Measurements from ENCODE around the gene INTS7. TPM values are rescaled to one million over a fixed set of nuclear protein-coding genes. Genes with fewer than 3 reads are reported as not detected.
"Not testable (repeated sequence)": the region's sequence is repeated elsewhere in the genome, so short reads cannot be mapped to it uniquely, and the experiment has no call there.

The INTS7 gene
- polyA plus RNA-seq, 4 donors = 6.0 to 15.7 (median 7.3) TPM

DNA sequence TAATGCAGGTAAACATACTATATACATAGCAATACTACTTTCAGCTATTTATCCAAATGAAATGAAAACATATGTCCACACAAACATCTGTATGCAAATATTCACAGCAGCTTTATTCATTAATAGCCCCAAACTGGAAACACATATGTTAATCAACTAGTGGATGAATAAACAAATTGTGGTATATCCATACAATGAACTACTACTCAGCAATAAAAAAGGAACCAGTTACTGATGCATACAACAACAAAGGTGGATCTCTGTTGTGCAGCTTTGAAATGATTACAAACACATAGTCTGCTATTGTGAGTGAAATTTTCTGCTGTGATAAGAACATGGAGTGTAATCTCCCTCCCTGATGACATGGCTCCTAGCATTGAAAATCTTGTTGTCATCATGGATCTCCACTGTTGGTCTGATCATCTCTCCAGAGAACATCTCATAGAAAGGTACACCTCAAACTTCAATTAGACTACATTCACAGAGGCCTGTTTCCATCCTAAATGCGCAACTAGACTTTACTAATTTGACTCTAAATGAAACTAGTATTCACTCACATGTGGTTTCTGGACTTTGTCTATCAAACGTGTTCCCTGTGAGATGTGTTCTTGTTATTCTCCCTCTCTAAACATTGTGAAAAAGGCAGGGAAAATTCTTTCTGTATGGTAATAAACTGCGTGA lies 10.7 kb downstream of the INTS7 start:
- FAIRE-seq (no peak), DNase-seq (no peak)
- Histone ChIP-seq H3K9me3 (ENCODE audit: control insufficient read depth in 2 of 2, insufficient read depth in 1 of 2, low read depth in 1 of 2, low read length in 1 of 2) (no peaks in the 10 kb centered on the region), H3K27me3 (ENCODE audit: control insufficient read depth in 3 of 3, insufficient read depth in 3 of 3, low read length in 3 of 3) (no peaks in the 10 kb centered on the region), H3K4me3 (ENCODE audit: low read depth in 1 of 3, low read length in 3 of 3) (no peak overlapping the region), H3K27ac (ENCODE audit: low read depth in 1 of 3, low read length in 2 of 3) (no peak overlapping the region), H3K4me1 (ENCODE audit: control insufficient read depth in 3 of 3, insufficient read depth in 2 of 3, low read depth in 1 of 3, low read length in 2 of 3) (peaks cover 0 to 2% (median 0%) of the 10 kb centered on the region in 3 donors), H3K36me3 (ENCODE audit: control insufficient read depth in 3 of 3, insufficient read depth in 2 of 3, low read depth in 1 of 3, low read length in 3 of 3) (no peaks in the 10 kb centered on the region)
- 92 to 94% (median 93%) methylated on average over 3 of the region's 3 CpGs for WGBS, 3 donors

GRCh38 chr1:212022908-212023307 lies 12.4 kb downstream of the INTS7 start:
- H3K36me3 ChIP-seq (ENCODE audit: control insufficient read depth in 3 of 3, insufficient read depth in 2 of 3, low read depth in 1 of 3, low read length in 3 of 3); H3K27me3 ChIP-seq (ENCODE audit: control insufficient read depth in 3 of 3, insufficient read depth in 3 of 3, low read length in 3 of 3); H3K9me3 ChIP-seq (ENCODE audit: control insufficient read depth in 2 of 2, insufficient read depth in 1 of 2, low read depth in 1 of 2, low read length in 1 of 2); H3K27ac ChIP-seq (ENCODE audit: low read depth in 1 of 3, low read length in 2 of 3); H3K4me1 ChIP-seq (ENCODE audit: control insufficient read depth in 3 of 3, insufficient read depth in 2 of 3, low read depth in 1 of 3, low read length in 2 of 3); H3K4me3 ChIP-seq (ENCODE audit: low read depth in 1 of 3, low read length in 3 of 3); FAIRE-seq; DNase-seq: not testable (repeated sequence)

DNA sequence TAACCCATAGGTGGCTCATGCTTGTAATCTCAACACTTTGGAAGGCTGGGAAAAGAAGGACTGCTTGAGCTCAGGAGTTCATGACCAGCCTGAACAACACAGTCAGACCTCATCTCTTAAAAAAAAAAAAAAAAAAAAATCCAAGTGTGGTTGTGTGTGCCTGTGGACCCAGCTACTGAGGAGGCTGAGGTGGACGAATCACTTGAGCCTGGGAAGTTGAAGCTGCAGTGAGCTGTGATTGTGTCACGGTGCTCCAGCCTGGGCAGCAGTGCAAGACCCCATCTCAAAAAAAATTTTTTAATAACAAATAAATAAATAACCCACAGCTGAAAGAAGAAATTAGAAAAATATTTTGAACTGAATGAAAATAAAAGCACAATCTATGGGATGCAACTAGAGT lies 13.8 kb downstream of the INTS7 start:
- Histone ChIP-seq H3K9me3 (ENCODE audit: control insufficient read depth in 2 of 2, insufficient read depth in 1 of 2, low read depth in 1 of 2, low read length in 1 of 2) (no peaks in the 10 kb centered on the region), H3K27ac (ENCODE audit: low read depth in 1 of 3, low read length in 2 of 3) (no peak overlapping the region), H3K36me3 (ENCODE audit: control insufficient read depth in 3 of 3, insufficient read depth in 2 of 3, low read depth in 1 of 3, low read length in 3 of 3) (peaks cover 0 to 3% (median 0%) of the 10 kb centered on the region in 3 donors), H3K4me3 (ENCODE audit: low read depth in 1 of 3, low read length in 3 of 3) (no peak overlapping the region), H3K27me3 (ENCODE audit: control insufficient read depth in 3 of 3, insufficient read depth in 3 of 3, low read length in 3 of 3) (no peaks in the 10 kb centered on the region), H3K4me1 (ENCODE audit: control insufficient read depth in 3 of 3, insufficient read depth in 2 of 3, low read depth in 1 of 3, low read length in 2 of 3) (no peaks in the 10 kb centered on the region)
- 90 to 95% (median 92%) methylated on average over 2 of the region's 2 CpGs for WGBS, 3 donors
- no peak for DNase-seq
- no peak for FAIRE-seq

GRCh38 chr1:212020975-212021374 lies 14.4 kb downstream of the INTS7 start:
- Histone ChIP-seq H3K9me3 (ENCODE audit: control insufficient read depth in 2 of 2, insufficient read depth in 1 of 2, low read depth in 1 of 2, low read length in 1 of 2) (no peaks in the 10 kb centered on the region), H3K36me3 (ENCODE audit: control insufficient read depth in 3 of 3, insufficient read depth in 2 of 3, low read depth in 1 of 3, low read length in 3 of 3) (peaks cover 0 to 3% (median 0%) of the 10 kb centered on the region in 3 donors), H3K27ac (ENCODE audit: low read depth in 1 of 3, low read length in 2 of 3) (no peak overlapping the region), H3K4me3 (ENCODE audit: low read depth in 1 of 3, low read length in 3 of 3) (no peak overlapping the region), H3K4me1 (ENCODE audit: control insufficient read depth in 3 of 3, insufficient read depth in 2 of 3, low read depth in 1 of 3, low read length in 2 of 3) (no peaks in the 10 kb centered on the region), H3K27me3 (ENCODE audit: control insufficient read depth in 3 of 3, insufficient read depth in 3 of 3, low read length in 3 of 3) (no peaks in the 10 kb centered on the region)
- DNase-seq = no peak
- no peak for FAIRE-seq
- 85 to 93% (median 92%) methylated on average over 2 of the region's 2 CpGs for WGBS, 3 donors

DNA sequence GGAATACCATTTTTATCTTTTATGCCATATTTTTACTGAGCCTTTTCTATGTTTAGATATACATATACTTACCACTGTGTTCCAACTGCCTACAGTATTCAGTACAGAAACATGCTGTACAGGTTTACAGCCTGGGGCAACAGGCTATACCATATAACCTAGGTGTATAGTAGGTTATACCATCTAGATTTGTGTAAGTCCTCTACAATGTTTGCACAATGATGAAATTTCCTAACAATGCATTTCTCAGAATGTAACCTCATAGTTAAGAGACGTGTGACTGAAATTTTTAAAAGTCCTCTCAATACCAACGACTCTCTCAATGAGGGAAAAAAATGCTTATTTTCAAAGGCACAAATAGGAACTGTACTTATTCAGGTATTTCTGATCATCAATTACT lies 21.7 kb downstream of the INTS7 start:
- Histone ChIP-seq H3K4me3 (ENCODE audit: low read depth in 1 of 3, low read length in 3 of 3) (no peak overlapping the region), H3K27ac (ENCODE audit: low read depth in 1 of 3, low read length in 2 of 3) (no peak overlapping the region), H3K27me3 (ENCODE audit: control insufficient read depth in 3 of 3, insufficient read depth in 3 of 3, low read length in 3 of 3) (no peaks in the 10 kb centered on the region), H3K9me3 (ENCODE audit: control insufficient read depth in 2 of 2, insufficient read depth in 1 of 2, low read depth in 1 of 2, low read length in 1 of 2) (no peaks in the 10 kb centered on the region), H3K4me1 (ENCODE audit: control insufficient read depth in 3 of 3, insufficient read depth in 2 of 3, low read depth in 1 of 3, low read length in 2 of 3) (no peaks in the 10 kb centered on the region), H3K36me3 (ENCODE audit: control insufficient read depth in 3 of 3, insufficient read depth in 2 of 3, low read depth in 1 of 3, low read length in 3 of 3) (peaks cover 2 to 4% (median 3%) of the 10 kb centered on the region in 3 donors)
- FAIRE-seq = no peak
- DNase-seq = no peak
- WGBS, 3 donors = 84 to 93% (median 91%) methylated on average over 2 of the region's 2 CpGs

GRCh38 chr1:212012034-212012740 lies 23.2 kb downstream of the INTS7 start:
- H3K4me1 ChIP-seq (ENCODE audit: control insufficient read depth in 3 of 3, insufficient read depth in 2 of 3, low read depth in 1 of 3, low read length in 2 of 3) = no peaks in the 10 kb centered on the region
- no peaks in the 10 kb centered on the region for H3K9me3 ChIP-seq (ENCODE audit: control insufficient read depth in 2 of 2, insufficient read depth in 1 of 2, low read depth in 1 of 2, low read length in 1 of 2)
- H3K4me3 ChIP-seq (ENCODE audit: low read depth in 1 of 3, low read length in 3 of 3) = no peak overlapping the region
- no peak overlapping the region for H3K27ac ChIP-seq (ENCODE audit: low read depth in 1 of 3, low read length in 2 of 3)
- WGBS, 3 donors = 45 to 57% (median 45%) methylated on average over 7 of the region's 7 CpGs
- no peaks in the 10 kb centered on the region for H3K27me3 ChIP-seq (ENCODE audit: control insufficient read depth in 3 of 3, insufficient read depth in 3 of 3, low read length in 3 of 3)
- H3K36me3 ChIP-seq (ENCODE audit: control insufficient read depth in 3 of 3, insufficient read depth in 2 of 3, low read depth in 1 of 3, low read length in 3 of 3) = peaks cover 3 to 6% (median 5%) of the 10 kb centered on the region in 3 donors
- FAIRE-seq = no peak
- DNase-seq = peak; percentile 75

DNA sequence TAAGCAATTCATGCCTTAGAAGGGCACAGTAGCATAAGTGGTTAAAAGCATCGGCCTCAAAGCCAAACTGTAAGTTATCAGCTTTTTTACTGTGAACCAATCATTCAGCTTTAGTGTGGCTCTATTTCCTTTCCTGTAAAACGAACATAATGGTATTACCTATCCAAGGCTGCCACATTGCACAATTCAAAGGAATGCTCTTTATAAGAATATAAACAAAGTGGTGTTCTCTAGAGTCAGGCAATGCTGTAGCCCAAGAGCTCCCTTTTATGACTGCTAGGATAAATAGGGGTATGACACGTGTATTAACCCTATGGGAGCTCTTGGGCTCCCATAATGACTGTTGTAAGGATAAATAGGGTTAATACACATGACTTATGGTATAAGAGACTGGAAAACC lies 25.4 kb downstream of the INTS7 start:
- H3K27ac ChIP-seq (ENCODE audit: low read depth in 1 of 3, low read length in 2 of 3) = no peak overlapping the region
- no peak for DNase-seq
- H3K4me1 ChIP-seq (ENCODE audit: control insufficient read depth in 3 of 3, insufficient read depth in 2 of 3, low read depth in 1 of 3, low read length in 2 of 3) = no peaks in the 10 kb centered on the region

DNA sequence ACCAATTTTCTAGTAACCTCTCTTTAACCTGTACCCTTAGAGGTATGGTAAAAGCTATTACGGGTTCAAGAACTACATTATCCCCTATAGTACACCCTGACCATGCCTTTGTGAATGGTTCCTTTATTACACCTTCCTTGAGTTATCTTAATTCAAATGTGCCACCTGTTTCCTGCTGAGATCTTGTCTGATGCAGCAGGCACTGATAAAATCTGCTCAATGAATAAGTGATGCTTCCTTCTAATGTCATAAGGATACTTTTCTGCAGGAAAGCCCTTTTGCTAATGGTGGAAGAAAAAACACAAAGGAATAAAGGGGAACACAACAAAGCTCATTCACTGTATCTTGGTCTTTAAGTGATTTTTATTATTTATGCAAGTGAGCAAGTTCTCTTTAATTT lies 25.8 kb downstream of the INTS7 start:
- no peaks in the 10 kb centered on the region for H3K9me3 ChIP-seq (ENCODE audit: control insufficient read depth in 2 of 2, insufficient read depth in 1 of 2, low read depth in 1 of 2, low read length in 1 of 2)
- peaks cover 2 to 11% (median 3%) of the 10 kb centered on the region in 3 donors for H3K36me3 ChIP-seq (ENCODE audit: control insufficient read depth in 3 of 3, insufficient read depth in 2 of 3, low read depth in 1 of 3, low read length in 3 of 3)
- 89 to 100% (median 93%) methylated on average over 1 of the region's 1 CpG for WGBS, 3 donors
- no peak for FAIRE-seq
- no peak overlapping the region for H3K4me3 ChIP-seq (ENCODE audit: low read depth in 1 of 3, low read length in 3 of 3)
- no peaks in the 10 kb centered on the region for H3K4me1 ChIP-seq (ENCODE audit: control insufficient read depth in 3 of 3, insufficient read depth in 2 of 3, low read depth in 1 of 3, low read length in 2 of 3)
- H3K27me3 ChIP-seq (ENCODE audit: control insufficient read depth in 3 of 3, insufficient read depth in 3 of 3, low read length in 3 of 3) = no peaks in the 10 kb centered on the region
- no peak overlapping the region for H3K27ac ChIP-seq (ENCODE audit: low read depth in 1 of 3, low read length in 2 of 3)
- DNase-seq = no peak

More for the DNA sequence above, 25.4 kb downstream of the INTS7 start:
- no peak for FAIRE-seq
- Histone ChIP-seq H3K4me3 (ENCODE audit: low read depth in 1 of 3, low read length in 3 of 3) (no peak overlapping the region), H3K9me3 (ENCODE audit: control insufficient read depth in 2 of 2, insufficient read depth in 1 of 2, low read depth in 1 of 2, low read length in 1 of 2) (no peaks in the 10 kb centered on the region), H3K27me3 (ENCODE audit: control insufficient read depth in 3 of 3, insufficient read depth in 3 of 3, low read length in 3 of 3) (no peaks in the 10 kb centered on the region), H3K36me3 (ENCODE audit: control insufficient read depth in 3 of 3, insufficient read depth in 2 of 3, low read depth in 1 of 3, low read length in 3 of 3) (peaks cover 3 to 11% (median 5%) of the 10 kb centered on the region in 3 donors)
- 82 to 86% (median 83%) methylated on average over 3 of the region's 3 CpGs for WGBS, 3 donors
